PC-3 (cell line): ENCODE results near the gene ADD3. TPM values are rescaled to one million over a fixed set of nuclear protein-coding genes. Genes with fewer than 3 reads are reported as not detected.

Source experiments
- ATAC-seq: fragments of 200-7000 bp; cut with Tn5 transposase; 2 replicates; pipeline ENCODE4 v1.9.1; 2020; ENCODE audit warnings: mild to moderate bottlenecking, moderate library complexity
- BruUV-seq: library from RNA; stranded (reverse); fragments of 400-500 nt; replicated peaks from 2 replicates; lab custom pipeline; 2021; lab: Mats Ljungman, UMichigan
- CTCF ChIA-PET: fragments of 300-600 bp; sonication (Branson Sonifier 250); formaldehyde crosslinking; loops from one replicate; lab custom pipeline; 2022; ENCODE audit warnings: antibody characterized with exemption; lab: Charles Lee
- POLR2A ChIA-PET: fragments of 300-600 bp; sonication (Branson Sonifier 250); formaldehyde crosslinking; loops from one replicate; lab custom pipeline; 2022; ENCODE audit warnings: antibody characterized with exemption; ENCODE audit not compliant: unreplicated experiment; lab: Charles Lee
- DNase-seq: peaks from one replicate; pipeline ENCODE4 v3.0.0-alpha.2; 2015
- H2AFZ ChIP-seq: fragments of 300-600 bp; sonication (generic); 2 replicates; pipeline ENCODE4 v1.6.0; 2016; ENCODE audit warnings: antibody characterized with exemption, low read length
- H3F3A ChIP-seq: fragments of 300-600 bp; sonication (generic); one replicate; pipeline ENCODE4 v1.6.0; 2017; ENCODE audit warnings: antibody characterized with exemption, low read length, control low read depth, mild to moderate bottlenecking; ENCODE audit not compliant: unreplicated experiment
- H3K27ac ChIP-seq: fragments of 300-600 bp; sonication (generic); 2 replicates; pipeline ENCODE4 v1.5.1; 2016; ENCODE audit warnings: mild to moderate bottlenecking, low read length
- H3K27me3 ChIP-seq: fragments of 300-600 bp; sonication (generic); 2 replicates; pipeline ENCODE4 v1.6.1; 2016; ENCODE audit warnings: low read length, mixed read lengths
- H3K36me3 ChIP-seq: fragments of 300-600 bp; sonication (generic); 2 replicates; pipeline ENCODE4 v1.6.1; 2016; ENCODE audit warnings: low read depth, mixed run types, low read length, mixed read lengths
- H3K4me1 ChIP-seq: fragments of 300-600 bp; sonication (generic); 2 replicates; pipeline ENCODE4 v1.5.1; 2016; ENCODE audit warnings: low read length; ENCODE audit not compliant: insufficient read depth
- H3K4me2 ChIP-seq: fragments of 300-600 bp; sonication (generic); 2 replicates; pipeline ENCODE4 v1.6.0; 2016; ENCODE audit warnings: low read length
- H3K4me3 ChIP-seq: fragments of 300-600 bp; sonication (generic); 2 replicates; pipeline ENCODE4 v1.5.1; 2016; ENCODE audit warnings: mild to moderate bottlenecking, low read length, mixed read lengths
- H3K79me2 ChIP-seq: fragments of 300-600 bp; sonication (generic); 2 replicates; pipeline ENCODE4 v1.6.1; 2017; ENCODE audit warnings: low read length, mixed read lengths
- H3K9ac ChIP-seq: fragments of 300-600 bp; sonication (generic); 2 replicates; pipeline ENCODE4 v1.6.0; 2016; ENCODE audit warnings: mild to moderate bottlenecking, low read length
- H3K9me2 ChIP-seq: fragments of 300-600 bp; sonication (generic); replicated peaks from 2 replicates; pipeline ENCODE4 v1.6.1; 2016; ENCODE audit warnings: mixed run types, low read length, mixed read lengths
- H3K9me3 ChIP-seq: fragments of 300-600 bp; sonication (generic); 2 replicates; pipeline ENCODE4 v1.6.1; 2016; ENCODE audit warnings: low read length, mixed read lengths
- H4K20me1 ChIP-seq: fragments of 300-600 bp; sonication (generic); 2 replicates; pipeline ENCODE4 v1.6.1; 2016; ENCODE audit warnings: low read length, mixed read lengths
- CTCF ChIP-seq: fragments of 300-600 bp; sonication (generic); conservative IDR thresholded peaks from 2 replicates; pipeline ENCODE4 v1.5.1; 2017; ENCODE audit warnings: antibody characterized with exemption, low read depth, mild to moderate bottlenecking, low read length
- EZH2 ChIP-seq: fragments of 300-600 bp; sonication (generic); IDR thresholded peaks from one replicate; pipeline ENCODE4 v1.6.1; 2017; ENCODE audit warnings: antibody characterized with exemption, mild to moderate bottlenecking, low read length; ENCODE audit not compliant: unreplicated experiment
- EZH2phosphoT487 ChIP-seq: fragments of 300-600 bp; sonication (generic); IDR thresholded peaks from 2 replicates; pipeline ENCODE4 v1.6.1; 2018; ENCODE audit warnings: mild to moderate bottlenecking, antibody characterized with exemption, low read length, borderline replicate concordance
- intact Hi-C: fragments of 100-400 bp; cut with micrococcal nuclease; formaldehyde crosslinking; loops from 2 replicates; pipeline ENCODE4 v1.9.0; 2023
- total RNA-seq: library from RNA; depleted of rRNA; stranded (reverse); fragments of >200 nt; gene quantifications from 2 replicates; pipeline ENCODE4 v1.2.3, GENCODE V29; 2014

The ADD3 gene
- total RNA-seq, 1 experiment from 2014 or later = 25.7 TPM

GRCh38 chr10:110052916-110053315 is 45.1 kb downstream of the ADD3 start:
- BruUV-seq = no TSS peak
- H3K79me2 ChIP-seq = no peaks in the 10 kb centered on the region
- H3K4me3 ChIP-seq = no peak overlapping the region
- no peak overlapping the region for H2AFZ ChIP-seq
- ChIA-PET POLR2A (no interaction called here), CTCF (no interaction called here)
- H3K36me3 ChIP-seq = no peaks in the 10 kb centered on the region
- H3F3A ChIP-seq = no peaks in the 10 kb centered on the region
- no peaks in the 10 kb centered on the region for H3K9me2 ChIP-seq
- no peak overlapping the region for H3K4me2 ChIP-seq
- no peak overlapping the region for H3K9ac ChIP-seq
- H3K27ac ChIP-seq = no peak overlapping the region
- H4K20me1 ChIP-seq = no peaks in the 10 kb centered on the region
- no peak for TF ChIP-seq CTCF
- TF ChIP-seq EZH2phosphoT487 = no peak
- TF ChIP-seq EZH2 = no peak
- intact Hi-C loops = no loop called here
- H3K27me3 ChIP-seq = no peaks in the 10 kb centered on the region
- H3K9me3 ChIP-seq = no peaks in the 10 kb centered on the region
- no peak for ATAC-seq
- no peak for DNase-seq
- no peaks in the 10 kb centered on the region for H3K4me1 ChIP-seq

GRCh38 chr10:110056822-110057221 is 49.0 kb downstream of the ADD3 start:
- CTCF ChIA-PET = interaction anchor here (0.9 kb wide), 1 partner anchor 18 kb away, joined by 3 read pairs; no protein-coding TSS in a partner anchor
- TF ChIP-seq CTCF (no peak), EZH2 (no peak), EZH2phosphoT487 (no peak)
- Histone ChIP-seq H3K36me3 (no peaks in the 10 kb centered on the region), H3K4me3 (no peak overlapping the region), H3K9ac (no peak overlapping the region), H3K27me3 (no peaks in the 10 kb centered on the region), H3F3A (no peaks in the 10 kb centered on the region), H3K4me1 (no peaks in the 10 kb centered on the region), H4K20me1 (no peaks in the 10 kb centered on the region), H3K9me3 (no peaks in the 10 kb centered on the region), H3K9me2 (no peaks in the 10 kb centered on the region), H3K27ac (no peak overlapping the region), H2AFZ (no peak overlapping the region), H3K4me2 (no peak overlapping the region), H3K79me2 (0 out of 2 replicates have a peak, but pooled peaks cover 3% of the 10 kb centered on the region)
- DNase-seq (no peak), ATAC-seq (no peak)
- no TSS peak for BruUV-seq
- intact Hi-C loops = no loop called here
- POLR2A ChIA-PET = no interaction called here

GRCh38 chr10:110057456-110057855 is 49.7 kb downstream of the ADD3 start:
- no peak for TF ChIP-seq EZH2phosphoT487
- no peak for TF ChIP-seq EZH2
- no peak for TF ChIP-seq CTCF
- no peak overlapping the region for H2AFZ ChIP-seq
- intact Hi-C loops = no loop called here
- no peak overlapping the region for H3K9ac ChIP-seq
- H3F3A ChIP-seq = no peaks in the 10 kb centered on the region
- H3K36me3 ChIP-seq = no peaks in the 10 kb centered on the region
- POLR2A ChIA-PET = no interaction called here
- H3K4me3 ChIP-seq = no peak overlapping the region
- 0 out of 2 replicates have a peak, but pooled peaks cover 3% of the 10 kb centered on the region for H3K79me2 ChIP-seq
- no peak for ATAC-seq
- H4K20me1 ChIP-seq = no peaks in the 10 kb centered on the region
- H3K9me2 ChIP-seq = no peaks in the 10 kb centered on the region
- CTCF ChIA-PET = interaction anchor here (0.9 kb wide), 1 partner anchor 18 kb away, joined by 3 read pairs; no protein-coding TSS in a partner anchor
- H3K4me1 ChIP-seq = no peaks in the 10 kb centered on the region
- H3K4me2 ChIP-seq = no peak overlapping the region
- H3K27me3 ChIP-seq = no peaks in the 10 kb centered on the region
- DNase-seq = no peak
- no peaks in the 10 kb centered on the region for H3K9me3 ChIP-seq
- H3K27ac ChIP-seq = no peak overlapping the region
- BruUV-seq = no TSS peak
